ENCODE measurements around the gene KIRREL1.

Gene KIRREL1

GRCh38 chr1:158007667-158008386, 14.4 kb downstream of the KIRREL1 start:
- DNase-seq: no peak

DNA sequence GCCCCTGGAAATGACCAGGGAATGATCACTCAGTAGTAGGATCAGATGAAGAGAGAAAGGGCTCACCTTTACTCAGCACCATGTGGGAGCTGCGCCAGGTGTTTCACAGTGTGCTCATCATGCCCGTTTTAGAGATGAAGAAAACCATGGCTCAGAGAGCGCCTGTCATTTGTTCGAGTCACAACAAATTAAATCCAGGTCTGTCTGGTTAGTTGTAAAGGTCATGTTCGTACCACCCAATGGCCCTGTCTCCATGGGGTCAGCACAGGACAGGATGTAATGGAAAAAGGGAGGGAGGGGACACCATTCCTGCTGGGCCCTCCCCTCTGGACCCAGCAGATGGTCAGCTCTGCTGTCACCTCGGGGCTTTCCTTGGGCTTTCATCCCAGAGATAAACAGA, 15.2 kb downstream of the KIRREL1 start:
- DNase-seq: no peak

DNA sequence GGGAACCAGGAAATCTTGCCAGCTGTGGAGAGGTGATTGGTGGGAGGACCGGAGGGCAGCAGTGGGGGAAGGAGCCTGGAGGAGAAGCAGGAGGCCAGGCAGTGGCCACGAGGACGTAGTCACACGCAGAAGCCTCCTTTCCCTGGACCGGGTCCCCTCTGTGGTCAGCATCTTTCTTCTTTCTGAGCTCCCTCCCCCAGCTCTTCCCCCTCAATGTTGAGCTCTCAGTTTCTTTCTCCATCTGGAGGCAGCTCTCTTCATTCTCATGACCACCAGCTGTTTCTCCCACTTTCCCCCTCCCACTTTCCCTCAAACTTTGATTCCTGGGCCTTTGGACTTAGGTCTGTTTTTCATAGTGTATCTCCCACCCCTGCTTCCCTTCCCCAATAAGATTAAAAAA, 18.3 kb downstream of the KIRREL1 start:
- no peak for DNase-seq

DNA sequence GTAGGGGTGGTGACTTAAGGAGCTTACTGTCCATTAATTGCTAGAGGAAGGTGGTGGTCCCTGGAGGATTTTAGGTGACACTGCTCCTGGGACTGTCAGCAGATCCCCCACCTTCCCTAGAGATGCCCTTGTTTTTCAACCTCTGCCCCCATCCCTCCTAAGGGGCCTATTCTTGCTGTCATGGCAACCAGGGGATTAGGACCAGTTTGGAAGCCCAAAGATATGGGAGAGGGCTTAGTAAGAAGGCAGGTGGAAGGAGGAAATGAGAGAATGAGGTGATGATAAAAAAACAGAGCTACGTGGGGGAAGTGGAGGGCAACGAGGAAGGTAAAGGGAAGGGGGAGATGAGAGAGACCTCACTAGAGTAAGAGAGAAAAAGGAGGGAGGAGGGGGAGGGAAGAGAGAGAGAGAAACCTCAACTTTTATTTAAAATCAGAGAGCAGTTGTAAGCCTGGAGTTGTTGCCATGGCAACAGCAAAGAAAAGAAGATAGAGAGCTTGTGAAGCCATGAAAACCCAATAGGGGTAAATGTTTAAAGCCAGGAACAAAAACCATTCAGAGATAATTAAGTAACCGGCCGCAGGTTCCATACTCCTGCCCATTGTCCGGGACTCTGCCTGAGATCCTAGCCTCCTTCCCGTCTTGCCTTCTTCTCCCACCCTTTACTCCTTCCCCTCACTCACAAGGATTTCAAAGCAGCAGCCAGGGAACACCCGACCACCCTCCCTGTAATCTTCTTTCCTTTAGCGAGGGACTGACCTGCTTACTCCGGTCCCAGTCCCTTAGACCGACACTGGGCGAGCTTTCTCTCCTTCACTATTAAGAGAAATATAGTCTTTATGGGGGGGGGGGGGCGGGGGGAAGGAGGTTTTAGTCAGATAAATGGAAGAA, 20.6 kb downstream of the KIRREL1 start:
- DNase-seq: no peak

DNA sequence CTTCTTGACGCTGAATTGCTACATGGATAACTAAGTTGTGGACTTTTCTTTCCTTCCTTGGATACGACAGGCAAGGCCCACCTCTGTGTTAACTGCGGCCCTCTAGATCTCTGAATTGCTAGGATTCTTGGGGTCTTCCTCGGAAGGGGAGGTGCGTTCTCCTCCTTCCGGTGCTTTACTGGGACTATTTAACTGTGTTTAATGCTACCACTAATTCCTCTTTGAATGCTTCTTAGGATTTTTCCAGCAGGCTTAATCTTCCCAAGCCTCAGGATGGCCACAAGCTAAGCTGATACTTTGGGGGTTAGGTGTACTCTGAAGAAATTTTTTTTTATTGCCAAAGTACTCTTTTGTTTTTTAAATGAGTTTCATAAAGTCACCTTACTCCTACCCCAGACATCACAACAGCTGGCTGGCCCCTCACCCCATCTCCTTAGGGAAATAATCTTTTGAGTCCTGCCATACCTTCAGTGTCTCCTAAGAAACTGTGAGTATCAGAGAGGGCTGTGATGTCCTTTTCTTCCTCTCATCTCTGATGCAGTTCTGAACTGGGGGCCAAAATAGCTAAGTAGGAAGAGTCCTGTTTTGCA, 21.4 kb downstream of the KIRREL1 start:
- no peak for DNase-seq

DNA sequence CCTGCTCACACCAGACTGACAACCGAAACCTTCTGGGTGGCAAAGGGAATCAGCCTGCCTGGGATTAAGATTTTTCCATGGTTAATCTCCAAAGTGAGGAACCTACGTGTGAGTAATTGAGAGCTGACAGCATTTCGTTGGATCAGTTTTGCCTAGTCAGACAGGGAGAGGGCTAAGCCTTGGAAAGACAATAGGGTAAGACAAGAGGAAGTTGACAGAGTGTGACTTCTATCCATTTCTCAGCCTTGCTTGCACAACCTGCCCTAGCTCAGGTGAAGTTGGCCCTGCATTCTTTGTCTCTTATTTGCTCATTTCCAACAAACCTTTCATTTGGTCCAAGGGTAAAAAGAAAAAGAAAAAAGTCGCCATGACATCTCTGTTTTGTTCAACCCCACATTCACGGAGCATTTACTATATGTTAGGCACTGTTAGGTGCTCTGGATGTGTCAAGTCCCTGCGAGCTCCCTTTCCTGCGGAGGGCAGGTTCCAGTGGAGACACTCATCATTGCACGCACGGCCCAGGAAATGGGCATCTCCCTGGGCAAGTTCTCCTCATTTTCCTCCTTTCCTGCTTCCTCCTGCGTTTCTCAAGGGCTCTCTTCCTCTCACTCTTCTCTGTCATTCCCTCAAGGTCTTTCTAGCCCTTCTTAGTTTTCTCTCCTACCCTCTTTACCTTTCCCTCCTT, 23.3 kb downstream of the KIRREL1 start:
- DNase-seq: no peak

GRCh38 chr1:158017800-158018595, 24.6 kb downstream of the KIRREL1 start:
- no peak for DNase-seq

DNA sequence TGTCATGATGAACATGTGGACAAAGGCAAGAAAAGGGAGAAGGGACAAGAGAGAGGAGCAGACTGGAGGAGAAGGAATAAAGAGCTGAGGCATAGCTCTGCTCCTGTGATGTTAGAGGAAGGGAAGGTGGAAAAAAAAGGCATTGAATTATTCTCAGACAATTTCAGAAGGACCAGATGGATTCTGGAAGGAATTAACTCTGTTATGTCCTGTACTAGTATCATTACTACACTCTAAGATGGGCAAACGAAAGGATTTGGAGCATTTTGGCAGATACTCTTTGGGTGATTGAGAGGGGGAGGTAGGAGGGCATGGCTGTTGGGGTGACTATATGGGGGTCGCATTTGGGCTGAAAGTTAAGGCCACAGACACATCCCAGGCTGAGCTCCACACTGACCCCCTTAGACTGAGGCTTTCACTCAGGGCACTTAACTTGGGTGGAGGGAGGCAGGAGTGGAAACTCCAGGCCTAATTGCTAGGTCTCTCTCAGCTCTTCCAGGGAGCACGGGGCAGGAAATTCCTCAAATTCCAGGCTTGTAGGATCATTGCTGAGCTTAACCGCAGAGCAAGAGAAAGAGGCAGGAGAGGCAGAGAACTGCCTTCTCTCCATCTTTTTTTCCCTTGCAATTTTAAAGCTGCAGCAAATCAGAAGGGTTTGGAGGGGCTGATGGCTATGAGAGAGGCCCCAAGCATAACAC, 25.9 kb downstream of the KIRREL1 start:
- DNase-seq: no peak

DNA sequence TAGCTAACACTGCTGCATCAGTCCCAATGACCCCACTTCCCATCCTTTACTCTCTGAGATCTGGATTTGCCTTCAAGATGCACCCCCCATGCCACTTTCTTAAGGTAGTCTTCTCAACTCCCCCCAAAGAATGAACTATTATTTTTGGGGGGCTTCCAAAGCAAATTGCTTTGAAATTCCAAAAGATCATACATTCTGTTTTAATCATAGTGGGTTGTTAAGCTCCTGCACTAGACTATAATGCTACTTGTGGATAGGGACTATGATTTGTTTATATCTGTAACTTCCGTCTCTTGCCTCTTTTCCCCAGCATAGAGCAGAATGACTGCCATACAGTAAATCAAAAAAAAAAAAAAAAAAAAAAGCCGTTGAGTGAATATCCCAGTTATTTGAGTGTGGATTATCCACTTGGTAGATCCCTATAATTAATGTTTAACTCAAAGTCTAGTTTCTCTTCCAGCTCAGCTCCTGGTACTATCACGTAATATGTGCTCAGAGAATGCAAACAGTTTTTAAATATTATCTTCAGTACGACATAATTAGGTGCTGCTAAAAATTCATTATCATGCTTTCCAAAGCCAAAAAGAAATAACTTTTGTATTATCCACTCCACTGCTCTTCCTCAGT, 26.9 kb downstream of the KIRREL1 start:
- DNase-seq: no peak

GRCh38 chr1:158020886-158021620, 27.6 kb downstream of the KIRREL1 start:
- DNase-seq: no peak

DNA sequence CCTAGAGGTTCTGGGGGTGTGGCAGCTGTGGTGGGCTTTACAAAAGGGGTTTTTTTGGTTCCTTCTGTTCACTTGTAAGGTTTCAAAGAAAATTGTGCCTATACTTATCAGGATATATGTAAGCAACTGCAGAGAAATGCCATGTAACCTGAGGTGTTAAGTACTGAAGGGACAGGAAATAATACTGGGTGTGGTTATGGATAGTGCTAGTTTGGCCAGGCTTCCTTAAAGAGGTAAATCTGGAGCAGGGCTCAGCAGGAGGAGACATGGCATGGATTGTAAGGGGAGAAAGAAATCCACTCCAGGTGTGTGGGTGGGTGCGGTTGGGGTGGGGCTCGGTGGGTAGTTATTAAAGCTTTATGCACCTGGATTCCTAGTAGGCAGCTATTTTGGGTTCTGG, 28.3 kb downstream of the KIRREL1 start:
- DNase-seq: no peak

- no peak for DNase-seq
Measured at GRCh38 chr1:158022554-158023312, 29.3 kb downstream of the KIRREL1 start.

- no peak for DNase-seq
Measured at GRCh38 chr1:158024737-158025136, 31.3 kb downstream of the KIRREL1 start.

DNA sequence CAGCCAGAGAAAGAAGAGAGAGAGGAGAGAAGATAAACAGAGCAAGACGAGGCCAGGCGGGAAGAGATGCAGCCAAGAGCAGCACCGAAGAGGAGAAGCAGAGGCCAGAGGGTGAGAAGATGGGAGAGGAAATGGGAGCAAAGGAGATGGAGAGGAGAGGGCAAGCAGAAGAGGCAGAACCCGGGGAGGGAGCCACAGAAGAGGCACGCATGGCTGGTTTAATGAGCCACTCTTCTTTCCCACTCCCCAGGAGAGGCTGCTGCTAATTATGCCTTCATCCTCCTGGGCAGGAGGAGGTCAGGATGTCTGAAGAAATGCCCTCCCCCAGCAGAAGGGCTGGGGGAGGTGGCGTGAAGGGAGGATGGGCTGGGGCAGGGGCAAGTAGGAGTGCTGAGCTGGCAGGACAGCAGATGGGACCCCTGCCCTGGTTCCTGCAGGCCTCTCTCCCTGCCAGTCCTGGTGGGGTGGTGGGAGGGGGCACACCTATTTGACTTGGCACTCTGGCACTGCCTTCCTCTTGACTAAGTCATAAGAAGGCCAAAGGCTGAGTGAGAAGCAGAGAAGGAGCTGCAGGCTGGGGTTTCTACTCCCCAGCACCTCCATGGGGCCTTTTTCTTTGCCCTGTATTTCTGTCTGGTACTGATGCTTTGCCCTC, 32.3 kb downstream of the KIRREL1 start:
- DNase-seq: no peak

- DNase-seq: no peak
Measured at GRCh38 chr1:158026651-158027050, 33.2 kb downstream of the KIRREL1 start.

DNA sequence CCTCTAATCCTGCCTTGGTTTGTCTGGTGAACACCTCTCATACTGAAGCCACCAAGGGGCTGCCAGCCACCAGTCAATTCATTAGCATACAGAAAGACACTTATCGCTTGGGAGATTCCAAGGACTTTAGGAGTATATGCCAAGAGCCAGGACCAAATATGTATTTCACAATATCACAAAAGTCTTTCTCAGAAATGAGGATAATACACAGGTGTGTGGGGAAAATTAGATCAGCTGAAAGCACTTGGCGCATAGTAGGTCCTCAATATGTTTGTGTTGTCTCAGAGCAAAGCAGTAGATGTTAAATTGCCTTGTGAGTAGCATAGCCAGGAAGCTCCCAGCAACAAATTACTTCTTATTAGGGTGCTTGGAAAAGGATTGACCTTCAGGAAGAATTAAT, 34.1 kb downstream of the KIRREL1 start:
- DNase-seq: no peak

GRCh38 chr1:158028969-158029368, 35.5 kb downstream of the KIRREL1 start:
- no peak for DNase-seq

- no peak for DNase-seq
Measured at GRCh38 chr1:158035014-158035413, 41.6 kb downstream of the KIRREL1 start.

GRCh38 chr1:158035976-158036583, 42.6 kb downstream of the KIRREL1 start:
- DNase-seq: no peak

Data from hippocampal formation (tissue), 2 donors.